GM12873 (cell line): Measurements from ENCODE around the gene GGA3.

Source experiments
- TF ChIP-seq, protein P1 (sequence below): IDR thresholded peaks from 2 replicates; pipeline ENCODE4 v1.5.1; 2012; ENCODE audit warnings: low read depth, mild to moderate bottlenecking, moderate library complexity, low read length, control low read depth; ENCODE audit not compliant: insufficient read depth; ENCODE audit errors: missing control alignments

The GGA3 gene

GRCh38 chr17:75263055-75263454, 1.6 kb upstream of the GGA3 start:
- TF ChIP-seq, protein P1, sequence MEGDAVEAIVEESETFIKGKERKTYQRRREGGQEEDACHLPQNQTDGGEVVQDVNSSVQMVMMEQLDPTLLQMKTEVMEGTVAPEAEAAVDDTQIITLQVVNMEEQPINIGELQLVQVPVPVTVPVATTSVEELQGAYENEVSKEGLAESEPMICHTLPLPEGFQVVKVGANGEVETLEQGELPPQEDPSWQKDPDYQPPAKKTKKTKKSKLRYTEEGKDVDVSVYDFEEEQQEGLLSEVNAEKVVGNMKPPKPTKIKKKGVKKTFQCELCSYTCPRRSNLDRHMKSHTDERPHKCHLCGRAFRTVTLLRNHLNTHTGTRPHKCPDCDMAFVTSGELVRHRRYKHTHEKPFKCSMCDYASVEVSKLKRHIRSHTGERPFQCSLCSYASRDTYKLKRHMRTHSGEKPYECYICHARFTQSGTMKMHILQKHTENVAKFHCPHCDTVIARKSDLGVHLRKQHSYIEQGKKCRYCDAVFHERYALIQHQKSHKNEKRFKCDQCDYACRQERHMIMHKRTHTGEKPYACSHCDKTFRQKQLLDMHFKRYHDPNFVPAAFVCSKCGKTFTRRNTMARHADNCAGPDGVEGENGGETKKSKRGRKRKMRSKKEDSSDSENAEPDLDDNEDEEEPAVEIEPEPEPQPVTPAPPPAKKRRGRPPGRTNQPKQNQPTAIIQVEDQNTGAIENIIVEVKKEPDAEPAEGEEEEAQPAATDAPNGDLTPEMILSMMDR, result peak; percentile 13

DNA sequence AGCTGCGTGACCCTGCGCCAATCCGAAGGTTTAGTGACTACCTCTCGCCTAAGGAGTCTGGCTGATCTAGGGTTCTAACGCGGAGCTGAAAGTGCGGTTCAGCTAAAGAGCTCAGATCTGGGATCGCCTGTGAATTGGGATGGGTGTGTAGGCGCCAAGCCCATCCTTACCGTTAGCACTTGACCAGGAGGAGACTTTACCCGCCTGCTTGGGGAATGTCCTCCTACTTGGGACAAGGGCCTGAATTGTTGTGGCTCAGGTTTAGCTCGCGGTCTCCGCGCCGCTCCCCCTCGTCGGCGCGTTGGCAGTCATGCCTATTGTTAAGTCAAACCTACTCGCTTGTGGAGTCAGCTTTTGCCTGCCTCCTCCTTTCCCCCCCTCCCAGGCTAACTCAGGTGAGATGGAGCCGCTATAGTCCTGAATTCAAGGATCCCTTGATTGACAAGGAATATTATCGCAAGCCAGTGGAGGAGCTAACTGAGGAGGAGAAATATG, 753 bp upstream of the GGA3 start:
- TF ChIP-seq, protein P1, result no peak

DNA sequence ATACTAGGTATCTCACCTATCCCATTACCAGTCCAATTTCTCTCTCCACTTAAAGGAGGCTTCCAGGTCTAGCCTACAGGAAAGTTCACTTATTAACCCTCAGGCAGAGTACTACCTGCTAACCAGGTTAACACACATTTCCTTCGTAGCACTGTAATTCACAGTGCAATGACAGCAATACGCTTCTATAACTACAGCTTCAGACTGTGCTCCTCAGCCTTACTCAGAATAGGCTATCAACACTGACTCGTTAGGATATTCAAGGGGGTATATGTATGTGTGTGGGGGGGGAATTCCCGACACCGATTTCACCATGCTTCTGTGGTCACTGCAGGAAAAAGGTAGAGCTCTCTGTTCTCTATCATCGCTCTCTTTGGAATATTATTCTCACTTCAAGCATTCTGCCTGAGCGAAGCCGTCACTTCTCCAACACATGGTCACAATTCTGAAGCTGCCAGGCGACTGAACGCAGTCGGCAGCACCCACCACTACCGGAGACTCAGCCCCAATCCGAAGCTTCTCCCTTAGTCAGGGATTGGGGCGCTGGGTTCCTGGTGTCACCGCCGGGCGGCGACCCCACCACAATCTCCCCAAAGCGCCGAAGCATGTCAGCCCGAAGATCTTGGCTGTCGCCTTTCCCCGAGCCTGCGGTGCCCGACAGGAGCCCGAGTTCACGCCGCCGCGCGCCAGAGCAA, 618 bp downstream of the GGA3 start:
- TF ChIP-seq, protein P1, result no peak

DNA sequence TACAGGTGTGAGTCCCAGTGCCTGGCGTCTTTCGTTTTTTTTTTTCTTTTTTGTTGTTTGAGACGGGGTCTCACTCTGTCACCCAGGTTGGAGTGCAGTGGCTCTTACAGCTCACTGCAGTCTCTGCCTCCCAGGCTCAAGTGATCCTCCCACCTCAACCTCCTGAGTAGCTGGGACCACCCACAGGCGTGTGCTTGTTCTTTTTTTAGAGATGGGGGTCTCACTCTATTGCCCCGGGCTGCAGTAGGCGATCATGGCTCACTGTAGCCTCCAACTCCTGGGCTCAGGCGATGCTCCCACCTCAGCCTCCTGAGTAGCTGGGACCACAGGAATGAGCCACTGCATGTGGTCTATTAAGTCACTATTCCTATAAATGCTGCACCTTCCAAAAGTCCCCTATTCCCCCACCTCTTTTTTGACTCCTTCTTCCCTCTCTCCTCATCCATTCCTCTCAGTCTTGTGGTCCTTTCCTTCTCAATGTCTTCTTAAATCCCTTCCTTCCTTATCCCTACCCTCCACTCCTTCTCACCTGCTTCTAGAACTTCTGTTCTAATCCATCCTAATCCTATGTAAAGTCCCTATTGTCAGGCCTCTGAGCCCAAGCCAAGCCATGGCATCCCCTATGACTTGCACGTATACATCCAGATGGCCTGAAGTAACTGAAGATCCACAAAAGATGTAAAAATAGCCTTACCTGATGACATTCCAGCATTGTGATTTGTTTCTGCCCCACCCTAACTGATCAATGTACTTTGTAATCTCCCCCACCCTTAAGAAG, 9.2 kb downstream of the GGA3 start:
- TF ChIP-seq, protein P1, result no peak

DNA sequence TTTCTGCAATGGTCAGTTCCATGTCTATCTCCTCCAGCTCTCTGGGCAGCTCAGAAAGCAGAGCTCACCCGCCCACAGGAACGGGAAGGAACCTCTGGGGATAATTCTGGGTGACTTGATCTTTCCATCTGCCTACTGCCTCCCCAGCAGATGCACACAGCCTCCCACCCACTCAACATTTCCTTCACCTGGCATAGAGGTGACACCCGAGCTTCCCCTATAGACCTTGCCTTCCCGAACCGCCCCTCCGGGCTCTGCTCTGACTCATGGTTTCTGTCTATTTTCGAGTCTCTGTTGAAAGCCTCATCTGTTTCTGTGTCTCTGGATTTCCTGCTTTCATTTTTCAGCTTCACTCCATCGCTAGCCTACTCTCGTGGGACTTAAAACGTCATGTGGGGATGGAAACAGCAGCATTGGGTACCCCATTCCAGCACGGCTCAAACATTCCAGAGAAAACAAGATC, 11.4 kb downstream of the GGA3 start:
- TF ChIP-seq, protein P1, result no peak

DNA sequence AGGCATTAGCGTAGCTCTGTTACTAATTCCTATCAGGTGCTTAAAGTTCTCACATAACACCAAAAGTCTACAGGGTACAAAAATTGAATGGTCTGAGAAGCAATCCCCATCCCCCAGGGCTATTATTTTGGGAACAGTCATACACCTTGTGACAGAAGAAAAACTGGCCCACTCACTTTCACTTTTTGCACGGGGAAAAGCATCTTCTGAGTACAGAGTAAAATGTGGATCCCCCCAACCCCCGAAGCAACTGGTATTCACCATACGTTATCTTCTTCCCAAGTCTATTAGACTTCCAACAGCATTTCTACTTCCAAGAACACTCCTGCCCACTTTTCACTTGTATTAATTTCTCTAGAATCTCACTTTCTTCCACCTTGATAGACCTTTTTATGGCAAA, 11.8 kb downstream of the GGA3 start:
- TF ChIP-seq, protein P1, result no peak

GRCh38 chr17:75246404-75246803, 15.0 kb downstream of the GGA3 start:
- TF ChIP-seq, protein P1, result no peak
